GM12891 (cell line): ENCODE results near the gene SMIM27.
"Not testable (repeated sequence)": the region's sequence is repeated elsewhere in the genome, so short reads cannot be mapped to it uniquely, and the experiment has no call there.

Experiments used
- DNase-seq: peaks from one replicate; pipeline ENCODE4 v3.0.0; 2011; ENCODE audit warnings: low spot score; ENCODE audit not compliant: insufficient read length
- FAIRE-seq: peaks from 2 replicates; lab custom pipeline; 2011; peaks lifted over from hg19 to GRCh38; lab: Jason Lieb, UNC
- PAX5 ChIP-seq: IDR thresholded peaks from 2 replicates; pipeline ENCODE4 v1.6.1; 2011; ENCODE audit warnings: low read length, moderate library complexity, mild to moderate bottlenecking; ENCODE audit not compliant: insufficient read depth, severe bottlenecking
- POLR2A ChIP-seq: IDR thresholded peaks from 2 replicates; pipeline ENCODE4 v1.6.1; 2011; ENCODE audit warnings: low read depth, low read length, control low read depth
- POLR2AphosphoS5 ChIP-seq: IDR thresholded peaks from 2 replicates; pipeline ENCODE4 v1.6.1; 2011; ENCODE audit warnings: low read depth, low read length, control low read depth
- POU2F2 ChIP-seq: IDR thresholded peaks from 2 replicates; pipeline ENCODE4 v1.6.1; 2011; ENCODE audit warnings: low read depth, mild to moderate bottlenecking, control low read depth, low read length, moderate library complexity
- SPI1 ChIP-seq: IDR thresholded peaks from 2 replicates; pipeline ENCODE4 v1.6.1; 2011; ENCODE audit warnings: low read depth, low read length, control low read depth
- TAF1 ChIP-seq: IDR thresholded peaks from 2 replicates; pipeline ENCODE4 v1.6.1; 2011; ENCODE audit warnings: low read depth, low read length, control low read depth

The SMIM27 gene

DNA sequence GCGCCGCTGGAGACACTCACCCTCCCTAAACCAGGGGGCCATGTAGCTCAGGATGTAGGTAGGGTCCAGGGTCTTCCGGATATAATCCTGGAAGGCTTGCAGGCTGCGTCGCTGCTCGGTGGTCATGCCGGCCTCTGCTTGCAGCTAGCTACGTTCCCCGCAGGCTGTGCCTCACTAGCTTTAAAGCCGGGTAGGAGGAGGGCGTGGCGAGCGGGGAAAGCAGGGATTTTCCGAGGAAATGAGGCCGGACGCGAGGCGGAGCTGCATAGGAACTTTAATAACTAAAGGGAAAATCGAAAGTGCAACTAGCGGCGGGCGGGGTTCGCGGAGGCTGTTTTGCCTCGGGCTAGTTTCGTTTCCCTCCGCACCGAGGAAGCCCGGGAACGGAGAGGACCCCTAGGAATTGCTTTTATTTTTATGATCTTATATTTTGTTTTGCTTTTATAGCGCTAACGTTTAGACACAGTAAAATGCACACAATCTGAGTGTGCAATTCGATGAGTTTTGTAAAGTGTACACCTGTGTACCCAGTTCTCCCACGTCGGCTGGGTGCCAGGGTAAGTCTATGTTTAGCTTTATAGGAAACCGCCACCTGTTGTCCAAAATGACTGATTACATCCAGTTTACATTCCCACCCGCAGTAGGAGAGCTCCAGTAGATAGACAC, 26.0 kb upstream of the SMIM27 start, which contains the start of gene RIGI:
Gene RIGI, minus strand, starts transcription at position 156 of the 666 bp plus-strand sequence. Its CDS starts 30 bp downstream, at position 126.
- TF ChIP-seq POU2F2 (peak; percentile 61; the same call in 1 of the 2 replicates), POLR2A (no peak), POLR2AphosphoS5 (no peak), SPI1 (peak; percentile 16; the same call in 1 of the 2 replicates), PAX5 (no peak), TAF1 (no peak)
- FAIRE-seq = peak; percentile 85
- peak; percentile 10 for DNase-seq

DNA sequence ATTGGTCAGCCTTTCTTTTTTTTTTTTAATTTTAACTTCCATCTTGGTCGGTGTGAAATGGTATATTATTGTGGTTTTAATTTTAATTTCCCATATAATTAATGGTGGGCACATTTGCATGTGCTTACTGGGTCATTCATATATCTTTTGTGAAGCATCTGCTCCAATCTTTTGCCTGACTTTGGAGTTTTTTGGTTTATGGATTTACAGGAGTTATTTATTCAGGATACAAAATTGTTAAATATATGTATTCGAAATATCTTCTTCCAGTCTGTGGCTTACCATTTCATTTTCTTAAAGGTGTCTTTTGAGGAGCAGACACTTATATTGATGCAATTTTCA, 25.4 kb upstream of the SMIM27 start:
- FAIRE-seq (no peak), DNase-seq (no peak)
- TF ChIP-seq TAF1 (no peak), POU2F2 (no peak), SPI1 (no peak), PAX5 (no peak), POLR2AphosphoS5 (no peak), POLR2A (no peak)

DNA sequence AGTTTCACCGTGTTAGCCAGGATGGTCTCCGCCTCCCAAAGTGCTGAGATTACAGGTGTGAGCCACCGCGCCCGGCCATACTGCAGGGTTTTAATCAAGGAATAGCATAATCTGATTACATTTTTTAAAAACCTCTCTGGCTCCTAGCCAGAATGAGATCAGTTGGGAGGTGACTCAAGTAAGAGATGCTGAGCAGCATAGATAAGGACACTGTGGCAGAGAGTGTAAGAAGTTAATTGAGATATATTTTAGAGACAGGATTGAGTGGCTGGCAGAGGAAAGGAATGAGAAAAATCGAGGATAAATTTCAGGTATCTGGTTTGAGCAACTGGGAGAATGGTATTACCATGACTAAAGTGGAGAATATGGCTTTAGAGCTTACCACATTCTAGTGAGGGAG, 18.8 kb upstream of the SMIM27 start:
- DNase-seq (no peak), FAIRE-seq (no peak)
- no peak for TF ChIP-seq POU2F2
- TF ChIP-seq POLR2A = no peak
- TF ChIP-seq TAF1 = no peak
- no peak for TF ChIP-seq PAX5
- no peak for TF ChIP-seq SPI1
- TF ChIP-seq POLR2AphosphoS5 = no peak

DNA sequence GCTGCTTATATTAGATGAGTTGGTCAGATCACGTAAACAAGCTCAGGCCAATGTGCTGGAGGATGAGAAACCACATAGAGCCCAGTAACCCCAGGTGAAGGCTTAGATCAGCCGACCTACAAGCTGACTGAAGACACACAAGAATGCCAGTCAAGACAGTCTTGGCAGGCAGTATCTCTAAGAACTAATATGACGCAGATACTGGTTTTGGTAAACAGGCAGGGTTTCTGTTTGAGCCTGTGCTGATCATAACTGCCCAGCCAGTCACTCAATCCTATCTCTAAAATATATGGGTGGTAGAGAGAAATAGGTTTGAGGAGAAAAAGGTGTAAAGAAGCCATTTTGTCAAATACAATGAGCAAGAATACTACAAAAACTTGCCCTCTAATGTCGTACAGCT, 18.3 kb upstream of the SMIM27 start:
- no peak for TF ChIP-seq SPI1
- FAIRE-seq = no peak
- no peak for DNase-seq

DNA sequence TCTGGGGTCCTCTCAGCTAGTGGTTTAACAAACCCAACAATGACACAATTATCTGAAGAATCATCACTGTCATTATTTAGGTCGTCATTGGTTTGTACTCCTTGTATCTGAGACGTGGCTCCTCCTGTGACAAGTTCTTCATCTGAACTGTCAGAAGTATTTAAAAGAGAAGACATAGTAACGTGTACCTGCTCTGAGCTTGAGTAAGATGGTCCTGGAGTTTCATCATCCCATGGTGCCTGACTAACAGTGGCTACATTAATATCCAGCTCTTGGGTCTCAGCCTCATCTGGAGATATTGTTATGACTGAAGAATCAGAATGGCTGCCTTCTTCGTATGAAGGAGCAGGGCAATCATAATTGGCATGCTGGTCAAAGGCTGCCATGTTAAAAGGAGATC, 9.1 kb upstream of the SMIM27 start:
- TF ChIP-seq SPI1 = no peak
- no peak for TF ChIP-seq POLR2AphosphoS5
- TF ChIP-seq PAX5 = no peak
- no peak for TF ChIP-seq POU2F2
- TF ChIP-seq POLR2A = no peak
- TF ChIP-seq TAF1 = no peak
- FAIRE-seq = no peak
- DNase-seq = no peak

DNA sequence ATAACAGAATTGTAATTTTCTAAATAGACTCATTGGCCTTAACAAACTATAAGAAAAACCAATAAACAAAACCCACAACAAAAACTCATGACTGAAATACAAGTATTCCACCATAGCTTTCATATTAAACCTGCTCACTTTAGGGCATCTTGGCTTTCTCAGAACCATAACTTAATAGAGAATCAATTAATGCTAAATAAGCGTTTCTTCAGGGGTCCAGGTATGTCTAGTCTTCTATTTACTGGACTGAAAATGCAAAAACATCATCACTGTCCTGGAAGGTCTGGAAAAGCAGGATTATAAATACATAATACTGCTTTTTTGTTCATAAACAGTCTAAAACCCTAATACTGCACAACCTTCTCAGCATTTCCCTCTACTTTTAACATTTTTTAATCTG, 6.2 kb upstream of the SMIM27 start:
- no peak for FAIRE-seq
- no peak for DNase-seq
- TF ChIP-seq POLR2AphosphoS5 = no peak
- no peak for TF ChIP-seq PAX5
- TF ChIP-seq POU2F2 = no peak
- TF ChIP-seq TAF1 = no peak
- TF ChIP-seq SPI1 = no peak
- no peak for TF ChIP-seq POLR2A

DNA sequence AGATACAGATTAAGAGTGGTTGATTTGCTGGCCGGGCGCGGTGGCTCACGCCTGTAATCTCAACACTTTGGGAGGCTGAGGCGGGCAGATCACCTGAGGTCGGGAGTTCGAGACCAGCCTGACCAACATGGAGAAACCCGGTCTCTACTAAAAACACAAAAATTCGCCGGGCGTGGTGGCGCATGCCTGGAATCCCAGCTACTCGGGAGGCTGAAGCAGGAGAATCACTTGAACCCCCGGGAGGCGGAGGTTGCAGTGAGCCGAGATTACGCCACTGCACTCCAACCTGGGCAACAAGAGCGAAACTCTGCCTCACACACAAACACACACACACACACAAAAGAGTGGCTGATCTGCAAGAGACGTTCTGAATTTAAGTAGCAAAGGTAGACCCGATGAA, 3.9 kb upstream of the SMIM27 start:
- not testable (repeated sequence) for DNase-seq, FAIRE-seq

DNA sequence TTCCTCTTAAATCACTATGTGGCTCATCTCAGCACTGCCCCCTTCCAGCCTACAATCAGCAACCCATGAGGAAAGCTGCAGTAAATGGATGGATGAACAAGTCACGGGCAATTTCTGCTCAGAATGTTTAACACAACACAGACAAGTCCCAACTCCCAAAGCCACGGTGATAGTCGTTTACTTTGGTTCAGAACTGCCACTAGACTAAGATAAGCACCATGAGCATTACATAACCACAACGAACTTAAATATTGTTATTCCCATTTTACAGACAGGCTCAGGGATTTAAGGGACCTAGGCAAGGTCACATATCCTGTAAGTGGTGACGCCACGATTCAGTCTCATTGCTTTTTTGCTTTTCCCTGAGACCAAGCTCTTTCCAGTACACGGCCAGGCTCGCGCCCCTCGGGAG, 2.0 kb upstream of the SMIM27 start:
- TF ChIP-seq TAF1 (no peak), POLR2AphosphoS5 (no peak), SPI1 (no peak), POLR2A (no peak), PAX5 (no peak), POU2F2 (no peak)
- no peak for DNase-seq
- no peak for FAIRE-seq

DNA sequence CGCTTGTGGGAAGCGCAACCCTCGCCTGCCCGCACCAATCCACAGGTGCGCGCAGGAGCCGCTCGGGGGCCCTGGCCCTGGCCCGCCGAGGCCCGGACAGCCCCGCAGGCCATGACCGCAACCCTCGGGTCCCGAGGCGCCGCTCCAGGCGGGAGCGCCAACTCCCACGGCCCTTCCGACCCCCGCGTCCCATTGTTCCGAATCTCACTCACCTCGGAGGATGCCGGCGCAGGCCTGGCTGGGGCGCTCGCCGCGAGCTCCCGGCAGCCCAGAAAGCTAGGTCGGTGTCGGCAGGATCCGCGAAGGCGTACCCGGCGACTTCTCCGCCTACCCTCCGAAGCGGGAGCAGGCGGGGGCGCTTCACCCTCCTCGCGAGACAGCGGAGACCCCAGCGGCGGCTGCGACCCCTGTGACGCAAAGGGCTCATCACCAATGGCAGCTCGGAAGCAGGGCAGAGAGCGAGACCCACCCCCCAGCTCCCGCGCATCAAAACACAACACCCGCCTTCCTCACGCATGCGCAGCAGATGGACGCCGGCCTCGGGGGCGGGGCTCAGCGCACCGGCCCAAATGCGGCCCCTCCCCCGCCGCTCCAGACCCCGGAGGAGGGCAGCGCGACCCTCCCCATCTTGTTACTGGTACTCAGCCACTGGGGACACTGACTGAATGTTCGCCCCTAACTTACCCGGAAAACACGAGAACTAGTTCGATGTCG, 1.4 kb upstream of the SMIM27 start:
- no peak for TF ChIP-seq TAF1
- TF ChIP-seq PAX5 = no peak
- TF ChIP-seq POLR2A = no peak
- TF ChIP-seq POLR2AphosphoS5 = 0 out of 2 replicates have a peak, but pooled peaks have one; percentile 26
- TF ChIP-seq SPI1 = no peak
- FAIRE-seq (peak; percentile 96), DNase-seq (peak; percentile 92)
